Liver (tissue), 9 donors: Measurements from ENCODE around the gene TRIM64C. TPM values are rescaled to one million over a fixed set of nuclear protein-coding genes. Genes with fewer than 3 reads are reported as not detected.
"Not testable (repeated sequence)": the region's sequence is repeated elsewhere in the genome, so short reads cannot be mapped to it uniquely, and the experiment has no call there.

ENCODE experiments used
- DNase-seq: peaks from one replicate; pipeline ENCODE4 v3.0.0-alpha.2; 2017; ENCODE audit warnings: low spot score
- H3K27ac ChIP-seq, 2 donors: one replicate each; pipeline ENCODE4 v1.7.0; 2013; ENCODE audit warnings: inconsistent platforms in 2 of 2, low read length in 2 of 2, control low read depth in 1 of 2, low read depth in 1 of 2, mild to moderate bottlenecking in 1 of 2
- H3K27me3 ChIP-seq, 4 donors: one replicate each; pipeline versions ENCODE4 v1.6.1 to v1.7.0; 2013; ENCODE audit warnings: low read length in 3 of 4, inconsistent platforms in 1 of 4, mild to moderate bottlenecking in 1 of 4, moderate library complexity in 1 of 4; ENCODE audit not compliant: control insufficient read depth in 4 of 4, insufficient read depth in 4 of 4
- H3K36me3 ChIP-seq, 4 donors: one replicate each; pipeline versions ENCODE4 v1.6.1 to v1.7.0; 2013; ENCODE audit warnings: low read length in 3 of 4, mild to moderate bottlenecking in 3 of 4, low read depth in 1 of 4, moderate library complexity in 1 of 4; ENCODE audit not compliant: control insufficient read depth in 4 of 4, insufficient read depth in 3 of 4
- H3K4me1 ChIP-seq, 4 donors: one replicate each; pipeline versions ENCODE4 v1.6.1 to v1.7.0; 2013; ENCODE audit warnings: low read length in 3 of 4, mild to moderate bottlenecking in 3 of 4, moderate library complexity in 1 of 4; ENCODE audit not compliant: control insufficient read depth in 4 of 4, insufficient read depth in 4 of 4
- H3K4me3 ChIP-seq, 3 donors: one replicate each; pipeline versions ENCODE4 v1.6.1 to v1.7.0; 2013; ENCODE audit warnings: low read length in 3 of 3, control low read depth in 1 of 3, low read depth in 1 of 3, mild to moderate bottlenecking in 1 of 3
- H3K9ac ChIP-seq, 2 donors: one replicate each; pipeline ENCODE4 v1.7.0; 2013; ENCODE audit warnings: low read length in 2 of 2, mild to moderate bottlenecking in 2 of 2, moderate library complexity in 2 of 2, control low read depth in 1 of 2, low read depth in 1 of 2
- H3K9me3 ChIP-seq, 4 donors: one replicate each; pipeline versions ENCODE4 v1.6.1 to v1.7.0; 2013; ENCODE audit warnings: low read length in 3 of 4; ENCODE audit not compliant: control insufficient read depth in 4 of 4
- WGBS: extraction: QIAGEN DNeasy Blood & Tissue Kit; methylation state at CpG from one replicate; pipeline ENCODE4 v1.1.7; 2013; 5-methylcytosine and 5-hydroxymethylcytosine counted together
- polyA plus RNA-seq, 2 donors: library from polyadenylated mRNA; stranded (reverse) in 1 of 2; unstranded in 1 of 2; fragments of 200-250 nt in 1 of 2; fragments of >200 nt in 1 of 2; fragmentation: Nextera tagmentation in 1 of 2; extraction: Ambion mirVana in 1 of 2; gene quantifications; one replicate each; pipeline versions ENCODE4 v1.2.1 to v1.2.3, GENCODE V29; 2013 to 2015
- total RNA-seq, 2 donors: library from RNA; depleted of rRNA; stranded (reverse); fragments of >200 nt; gene quantifications; one replicate each; pipeline ENCODE4 v1.2.3, GENCODE V29; 2014
- TF ChIP-seq, protein P1 (sequence below): IDR thresholded peaks from 2 replicates; pipeline ENCODE4 v1.6.1; 2016; ENCODE audit warnings: antibody characterized with exemption, mild to moderate bottlenecking
- donor health status: healthy.
- donor health status: healthy.
- donor health status: healthy.
- donor health status: healthy.
- donor health status: healthy.

Gene TRIM64C, protein sequence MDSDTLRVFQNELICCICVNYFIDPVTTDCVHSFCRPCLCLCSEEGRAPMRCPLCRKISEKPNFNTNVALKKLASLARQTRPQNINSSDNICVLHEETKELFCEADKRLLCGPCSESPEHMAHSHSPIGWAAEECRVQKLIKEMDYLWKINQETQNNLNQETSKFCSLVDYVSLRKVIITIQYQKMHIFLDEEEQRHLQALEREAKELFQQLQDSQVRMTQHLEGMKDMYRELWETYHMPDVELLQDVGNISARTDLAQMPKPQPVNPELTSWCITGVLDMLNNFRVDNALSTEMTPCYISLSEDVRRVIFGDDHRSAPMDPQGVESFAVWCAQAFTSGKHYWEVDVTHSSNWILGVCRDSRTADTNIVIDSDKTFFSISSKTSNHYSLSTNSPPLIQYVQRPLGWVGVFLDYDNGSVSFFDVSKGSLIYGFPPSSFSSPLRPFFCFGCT
- not detected for total RNA-seq
- polyA plus RNA-seq, result not detected

DNA sequence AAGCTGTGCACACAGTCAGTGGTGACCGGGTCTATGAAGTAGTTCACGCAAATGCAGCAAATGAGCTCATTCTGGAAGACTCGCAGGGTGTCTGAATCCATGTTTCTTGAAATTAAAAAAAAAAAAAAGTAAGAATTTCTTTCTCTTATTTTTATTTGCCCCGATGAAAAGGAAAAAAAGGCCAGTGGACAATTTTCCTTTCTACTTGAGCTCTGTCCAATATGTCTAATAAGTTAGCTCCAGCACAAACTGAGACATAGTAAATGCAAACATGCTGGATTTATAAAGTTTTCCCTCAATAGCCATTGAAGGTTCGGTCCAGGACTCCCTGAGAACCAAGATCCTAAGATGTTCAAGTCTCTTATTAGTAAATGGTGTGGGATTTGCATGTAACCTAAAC, at the start of gene TRIM64C:
TSS of gene TRIM64C (minus strand) at position 101 of the 400 bp plus-strand sequence. CDS start at position 101, 0 bp downstream.
- not testable (repeated sequence) for H3K4me1 ChIP-seq, DNase-seq, H3K36me3 ChIP-seq, H3K9me3 ChIP-seq, H3K4me3 ChIP-seq, H3K9ac ChIP-seq, H3K27me3 ChIP-seq, H3K27ac ChIP-seq
- 72% methylated on average over 5 of the region's 5 CpGs for WGBS

DNA sequence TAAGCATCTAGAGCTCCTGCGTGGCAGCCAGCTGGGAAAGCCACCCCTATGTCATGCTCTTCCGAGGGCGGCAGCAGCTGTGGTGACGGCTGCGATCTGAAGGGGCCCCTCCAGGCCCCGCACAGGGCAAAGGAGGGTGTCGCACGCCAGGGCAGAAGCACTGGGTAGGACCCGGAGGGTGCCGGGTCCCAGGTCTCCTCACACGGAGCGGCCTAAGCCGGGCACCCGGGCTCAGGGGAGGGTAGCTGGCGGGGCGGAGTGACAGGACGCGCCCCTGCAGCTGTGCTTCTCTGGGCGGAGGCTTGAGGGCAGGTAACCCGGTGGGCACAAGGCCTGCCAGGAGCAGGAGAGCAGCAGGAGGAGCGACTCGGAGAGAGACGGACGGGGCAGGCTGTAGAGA, 43.4 kb upstream of the TRIM64C start:
- not testable (repeated sequence) for H3K4me3 ChIP-seq, H3K4me1 ChIP-seq, H3K27ac ChIP-seq, H3K27me3 ChIP-seq, H3K36me3 ChIP-seq, H3K9ac ChIP-seq, H3K9me3 ChIP-seq, DNase-seq
- 89% methylated on average over 24 of the region's 24 CpGs for WGBS

DNA sequence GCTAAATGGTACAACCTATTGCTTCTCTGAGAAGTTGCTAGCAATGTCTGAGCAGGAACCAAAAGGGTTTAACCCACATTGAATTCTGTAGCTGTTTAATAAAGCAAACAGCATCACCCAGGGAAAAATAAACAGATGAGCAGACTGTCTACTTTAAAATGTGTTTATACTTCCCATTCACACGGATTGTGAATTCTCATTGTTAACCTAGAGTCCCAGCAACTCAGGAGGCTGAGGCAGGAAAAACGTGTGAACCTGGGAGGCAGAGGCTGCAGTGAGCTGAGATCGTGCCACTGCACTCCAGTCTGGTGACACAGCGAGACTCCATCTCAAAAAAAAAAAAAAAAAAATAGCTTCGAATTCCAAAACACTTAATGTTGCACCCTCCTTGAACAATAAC, 11.0 kb upstream of the TRIM64C start:
- H3K9ac ChIP-seq, H3K4me3 ChIP-seq, H3K27ac ChIP-seq, DNase-seq, H3K27me3 ChIP-seq, H3K4me1 ChIP-seq, H3K9me3 ChIP-seq, H3K36me3 ChIP-seq: not testable (repeated sequence)
- WGBS, result 64% methylated on average over 5 of the region's 5 CpGs

DNA sequence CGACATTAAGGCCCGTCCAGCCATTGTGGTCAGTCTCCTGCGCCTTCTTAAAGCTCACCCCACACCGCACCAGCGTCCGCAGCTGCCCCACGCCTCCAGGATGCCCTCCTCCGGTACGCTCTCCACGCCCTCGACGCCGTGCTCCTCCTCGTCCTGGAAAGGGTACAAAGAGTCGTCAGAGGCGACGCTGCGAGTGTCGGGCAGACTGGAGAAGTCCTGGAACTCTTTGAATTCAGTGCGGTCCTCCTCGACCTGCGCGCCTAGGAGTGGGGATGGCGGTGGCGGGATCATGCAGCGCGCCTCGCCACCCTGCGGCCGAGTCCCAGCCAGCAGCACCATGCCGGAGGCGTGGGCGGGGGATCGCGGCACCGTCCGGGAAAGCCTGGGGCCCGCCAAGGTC, 9.1 kb downstream of the TRIM64C start:
- 49% methylated on average over 38 of the region's 38 CpGs for WGBS
- not testable (repeated sequence) for DNase-seq, H3K36me3 ChIP-seq, H3K27ac ChIP-seq, H3K9me3 ChIP-seq, H3K4me1 ChIP-seq, H3K9ac ChIP-seq, H3K27me3 ChIP-seq, H3K4me3 ChIP-seq

DNA sequence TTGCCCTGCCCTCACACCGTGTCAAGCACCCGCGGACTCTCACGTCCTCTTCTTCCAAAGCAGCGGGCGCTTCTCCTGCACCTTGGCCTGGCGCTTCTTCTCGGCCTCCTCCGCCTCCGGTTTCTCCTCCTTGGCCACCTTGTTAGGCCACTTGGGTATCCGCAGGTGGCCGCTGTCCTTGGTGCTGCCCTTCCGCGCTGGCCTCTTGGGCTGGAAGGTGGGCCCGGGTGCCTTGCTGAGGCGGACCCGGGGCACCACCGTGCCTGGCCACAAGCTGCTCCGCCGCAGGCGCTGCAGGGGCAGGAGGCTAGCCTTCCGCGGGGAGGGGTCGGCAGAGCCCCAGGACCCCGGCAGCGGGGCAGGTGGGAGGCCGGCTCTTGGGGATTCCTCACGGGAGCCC, 10.7 kb downstream of the TRIM64C start:
- WGBS, result 35% methylated on average over 26 of the region's 28 CpGs

DNA sequence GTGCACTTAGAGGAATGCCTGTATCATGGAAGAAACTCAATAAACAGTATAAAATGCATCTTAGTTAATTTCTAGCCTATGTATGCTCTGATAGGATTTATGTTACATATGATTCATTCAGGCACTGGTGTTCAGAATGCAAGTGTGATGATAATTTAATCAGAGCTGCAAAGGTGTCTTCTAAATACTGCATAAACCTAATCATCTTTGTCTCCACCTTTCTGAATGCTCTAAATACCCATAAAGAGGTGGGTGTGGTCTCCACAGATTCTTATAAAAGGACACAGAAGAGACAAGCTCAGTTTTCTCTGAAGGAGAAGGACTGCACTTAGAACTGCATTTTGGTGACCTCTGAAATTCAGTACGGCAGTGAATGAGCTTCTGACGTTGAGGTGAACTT, 30.4 kb downstream of the TRIM64C start, which contains the start of gene TRIM49B:
TSS of gene TRIM49B (plus strand) at position 301 of the 400 bp plus-strand sequence. CDS start 2,777 bp downstream, outside the sequence.
- not testable (repeated sequence) for H3K4me3 ChIP-seq, H3K9ac ChIP-seq, H3K9me3 ChIP-seq, H3K36me3 ChIP-seq, DNase-seq, H3K27ac ChIP-seq, H3K27me3 ChIP-seq, H3K4me1 ChIP-seq
- whole genome bisulfite sequencing, result 24% methylated on average over 2 of the region's 2 CpGs

More for the DNA sequence above, 10.7 kb downstream of the TRIM64C start:
- H3K36me3 ChIP-seq, H3K9ac ChIP-seq, H3K27ac ChIP-seq, H3K9me3 ChIP-seq, DNase-seq, H3K4me1 ChIP-seq, H3K27me3 ChIP-seq, H3K4me3 ChIP-seq: not testable (repeated sequence)
- TF ChIP-seq, protein P1, sequence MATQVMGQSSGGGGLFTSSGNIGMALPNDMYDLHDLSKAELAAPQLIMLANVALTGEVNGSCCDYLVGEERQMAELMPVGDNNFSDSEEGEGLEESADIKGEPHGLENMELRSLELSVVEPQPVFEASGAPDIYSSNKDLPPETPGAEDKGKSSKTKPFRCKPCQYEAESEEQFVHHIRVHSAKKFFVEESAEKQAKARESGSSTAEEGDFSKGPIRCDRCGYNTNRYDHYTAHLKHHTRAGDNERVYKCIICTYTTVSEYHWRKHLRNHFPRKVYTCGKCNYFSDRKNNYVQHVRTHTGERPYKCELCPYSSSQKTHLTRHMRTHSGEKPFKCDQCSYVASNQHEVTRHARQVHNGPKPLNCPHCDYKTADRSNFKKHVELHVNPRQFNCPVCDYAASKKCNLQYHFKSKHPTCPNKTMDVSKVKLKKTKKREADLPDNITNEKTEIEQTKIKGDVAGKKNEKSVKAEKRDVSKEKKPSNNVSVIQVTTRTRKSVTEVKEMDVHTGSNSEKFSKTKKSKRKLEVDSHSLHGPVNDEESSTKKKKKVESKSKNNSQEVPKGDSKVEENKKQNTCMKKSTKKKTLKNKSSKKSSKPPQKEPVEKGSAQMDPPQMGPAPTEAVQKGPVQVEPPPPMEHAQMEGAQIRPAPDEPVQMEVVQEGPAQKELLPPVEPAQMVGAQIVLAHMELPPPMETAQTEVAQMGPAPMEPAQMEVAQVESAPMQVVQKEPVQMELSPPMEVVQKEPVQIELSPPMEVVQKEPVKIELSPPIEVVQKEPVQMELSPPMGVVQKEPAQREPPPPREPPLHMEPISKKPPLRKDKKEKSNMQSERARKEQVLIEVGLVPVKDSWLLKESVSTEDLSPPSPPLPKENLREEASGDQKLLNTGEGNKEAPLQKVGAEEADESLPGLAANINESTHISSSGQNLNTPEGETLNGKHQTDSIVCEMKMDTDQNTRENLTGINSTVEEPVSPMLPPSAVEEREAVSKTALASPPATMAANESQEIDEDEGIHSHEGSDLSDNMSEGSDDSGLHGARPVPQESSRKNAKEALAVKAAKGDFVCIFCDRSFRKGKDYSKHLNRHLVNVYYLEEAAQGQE, result peak; percentile 69
